ENCODE data around the gene BRCA2.

The BRCA2 gene

GRCh38 chr13:32415019-32415418 is 99.7 kb downstream of the BRCA2 start:
- H3K79me2 ChIP-seq (ENCODE audit: insufficient read depth, low read length) = peaks cover 4% of the 10 kb centered on the region; the same call in 1 of the 2 replicates
- H3K4me1 ChIP-seq (ENCODE audit: insufficient read depth, low read length, poor library complexity, severe bottlenecking) = peaks cover under 1% of the 10 kb centered on the region
- H3K9me2 ChIP-seq (replicated peaks; ENCODE audit: low read depth, low read length) = no peaks in the 10 kb centered on the region
- H3K9ac ChIP-seq (ENCODE audit: low read depth, low read length, poor library complexity, severe bottlenecking) = no peak overlapping the region
- H3K9me3 ChIP-seq (ENCODE audit: insufficient read depth, low read depth, low read length) = no peaks in the 10 kb centered on the region; the same call in 1 of the 2 replicates
- no peaks in the 10 kb centered on the region for H3K27me3 ChIP-seq (ENCODE audit: insufficient read depth, low read length, poor library complexity, severe bottlenecking)
- peaks cover 4% of the 10 kb centered on the region; the same call in 1 of the 2 replicates for H3K36me3 ChIP-seq (ENCODE audit: insufficient read depth, low read length)
- H2AFZ ChIP-seq (ENCODE audit: low read length) = no peak overlapping the region
- H3K4me2 ChIP-seq (ENCODE audit: low read depth, low read length, poor library complexity, severe bottlenecking) = no peak overlapping the region
- H3K4me3 ChIP-seq (ENCODE audit: low read length, poor library complexity, severe bottlenecking) = no peak overlapping the region
- no peaks in the 10 kb centered on the region for H3F3A ChIP-seq (ENCODE audit: low read depth)
- TF ChIP-seq CTCF (conservative IDR thresholded peaks at IDR 0.05; ENCODE audit: low read length) (peak; percentile 74), EZH2phosphoT487 (IDR thresholded peaks at IDR 0.05; ENCODE audit: borderline replicate concordance) (no peak)
- no peaks in the 10 kb centered on the region for H4K20me1 ChIP-seq (ENCODE audit: insufficient read depth, low read length, poor library complexity, severe bottlenecking)

GRCh38 chr13:32417995-32418394 is 102.7 kb downstream of the BRCA2 start:
- no peaks in the 10 kb centered on the region for H3K27me3 ChIP-seq (ENCODE audit: insufficient read depth, low read length, poor library complexity, severe bottlenecking)
- TF ChIP-seq EZH2phosphoT487 (IDR thresholded peaks at IDR 0.05; ENCODE audit: borderline replicate concordance) (no peak), CTCF (conservative IDR thresholded peaks at IDR 0.05; ENCODE audit: low read length) (no peak)
- H3K36me3 ChIP-seq (ENCODE audit: insufficient read depth, low read length) = peaks cover 8% of the 10 kb centered on the region; the same call in 1 of the 2 replicates
- no peaks in the 10 kb centered on the region for H4K20me1 ChIP-seq (ENCODE audit: insufficient read depth, low read length, poor library complexity, severe bottlenecking)
- no peak overlapping the region for H3K4me3 ChIP-seq (ENCODE audit: low read length, poor library complexity, severe bottlenecking)
- no peak overlapping the region for H3K4me2 ChIP-seq (ENCODE audit: low read depth, low read length, poor library complexity, severe bottlenecking)
- H3F3A ChIP-seq (ENCODE audit: low read depth) = no peaks in the 10 kb centered on the region
- peaks cover 25% of the 10 kb centered on the region for H3K79me2 ChIP-seq (ENCODE audit: insufficient read depth, low read length)
- no peaks in the 10 kb centered on the region; the same call in 1 of the 2 replicates for H3K9me3 ChIP-seq (ENCODE audit: insufficient read depth, low read depth, low read length)
- no peaks in the 10 kb centered on the region for H3K9me2 ChIP-seq (replicated peaks; ENCODE audit: low read depth, low read length)
- no peak overlapping the region for H2AFZ ChIP-seq (ENCODE audit: low read length)
- H3K9ac ChIP-seq (ENCODE audit: low read depth, low read length, poor library complexity, severe bottlenecking) = no peak overlapping the region
- H3K4me1 ChIP-seq (ENCODE audit: insufficient read depth, low read length, poor library complexity, severe bottlenecking) = peaks cover 10% of the 10 kb centered on the region

GRCh38 chr13:32419862-32420261 is 104.6 kb downstream of the BRCA2 start:
- no peak overlapping the region for H3K4me3 ChIP-seq (ENCODE audit: low read length, poor library complexity, severe bottlenecking)
- H3K9ac ChIP-seq (ENCODE audit: low read depth, low read length, poor library complexity, severe bottlenecking) = no peak overlapping the region
- H3K27me3 ChIP-seq (ENCODE audit: insufficient read depth, low read length, poor library complexity, severe bottlenecking) = no peaks in the 10 kb centered on the region
- H3K4me2 ChIP-seq (ENCODE audit: low read depth, low read length, poor library complexity, severe bottlenecking) = no peak overlapping the region
- no peaks in the 10 kb centered on the region for H3K9me2 ChIP-seq (replicated peaks; ENCODE audit: low read depth, low read length)
- H3K36me3 ChIP-seq (ENCODE audit: insufficient read depth, low read length) = peaks cover 8% of the 10 kb centered on the region; the same call in 1 of the 2 replicates
- no peaks in the 10 kb centered on the region; the same call in 1 of the 2 replicates for H3K9me3 ChIP-seq (ENCODE audit: insufficient read depth, low read depth, low read length)
- H3K4me1 ChIP-seq (ENCODE audit: insufficient read depth, low read length, poor library complexity, severe bottlenecking) = peaks cover 29% of the 10 kb centered on the region
- TF ChIP-seq EZH2phosphoT487 (IDR thresholded peaks at IDR 0.05; ENCODE audit: borderline replicate concordance) (no peak), CTCF (conservative IDR thresholded peaks at IDR 0.05; ENCODE audit: low read length) (no peak)
- H2AFZ ChIP-seq (ENCODE audit: low read length) = no peak overlapping the region
- H3K79me2 ChIP-seq (ENCODE audit: insufficient read depth, low read length) = peaks cover 43% of the 10 kb centered on the region
- no peaks in the 10 kb centered on the region for H3F3A ChIP-seq (ENCODE audit: low read depth)
- H4K20me1 ChIP-seq (ENCODE audit: insufficient read depth, low read length, poor library complexity, severe bottlenecking) = peaks cover 8% of the 10 kb centered on the region
